GM19351 (cell line): Measurements from ENCODE around the gene DOC2B.

Source experiments
- ATAC-seq: cut with Tn5 transposase; IDR thresholded peaks from one replicate; pipeline ENCODE4 v1.9.1; 2021; ENCODE audit warnings: mild to moderate bottlenecking, moderate library complexity; ENCODE audit not compliant: unreplicated experiment

The DOC2B gene

GRCh38 chr17:164303-165235 lies 16.9 kb downstream of the DOC2B start:
- no peak for ATAC-seq

GRCh38 chr17:163514-164098 lies 17.8 kb downstream of the DOC2B start:
- no peak for ATAC-seq

DNA sequence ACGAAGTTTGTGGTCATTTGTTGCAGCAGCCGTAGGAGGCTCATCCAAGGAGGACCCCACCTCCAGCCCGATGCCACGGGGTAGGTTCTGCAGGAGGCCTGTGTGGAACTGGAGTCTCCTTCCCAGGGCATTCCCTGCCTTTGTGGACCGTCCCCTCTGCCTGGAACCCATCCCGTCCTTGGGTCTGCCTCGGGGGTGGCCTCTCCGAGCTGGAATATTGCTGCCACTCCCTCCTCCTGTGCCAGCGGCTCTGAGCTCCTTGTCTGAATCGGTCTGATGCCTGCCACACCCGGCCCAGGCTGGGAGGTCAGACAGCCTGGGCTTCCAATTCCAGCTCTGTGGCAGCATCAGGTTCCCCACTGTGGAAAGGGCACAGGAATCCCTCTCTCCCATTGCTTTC lies 18.8 kb downstream of the DOC2B start:
- ATAC-seq, result no peak

- no peak for ATAC-seq
Measured at GRCh38 chr17:161481-161880, 20.0 kb downstream of the DOC2B start.

- no peak for ATAC-seq
Measured at GRCh38 chr17:160336-160735, 21.1 kb downstream of the DOC2B start.

DNA sequence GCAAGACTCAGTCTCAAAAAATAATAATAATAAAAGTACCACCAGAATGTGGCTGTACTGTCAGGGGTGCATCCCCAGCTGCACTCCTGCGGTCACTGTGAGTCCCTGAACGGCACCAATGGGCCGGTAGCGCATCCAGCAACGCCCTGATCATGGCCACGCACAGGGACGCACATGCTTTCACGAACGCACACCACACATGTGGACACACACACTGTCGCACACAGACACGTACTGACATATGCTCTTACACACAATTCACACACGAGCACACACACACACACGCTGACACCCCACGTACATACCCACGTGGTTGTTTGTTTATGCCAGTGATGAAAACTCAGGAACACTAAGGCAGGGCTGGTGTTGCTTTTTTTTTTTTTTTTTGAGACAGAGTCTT lies 21.8 kb downstream of the DOC2B start:
- no peak for ATAC-seq

- ATAC-seq, result no peak
Measured at GRCh38 chr17:158379-158778, 23.1 kb downstream of the DOC2B start.

DNA sequence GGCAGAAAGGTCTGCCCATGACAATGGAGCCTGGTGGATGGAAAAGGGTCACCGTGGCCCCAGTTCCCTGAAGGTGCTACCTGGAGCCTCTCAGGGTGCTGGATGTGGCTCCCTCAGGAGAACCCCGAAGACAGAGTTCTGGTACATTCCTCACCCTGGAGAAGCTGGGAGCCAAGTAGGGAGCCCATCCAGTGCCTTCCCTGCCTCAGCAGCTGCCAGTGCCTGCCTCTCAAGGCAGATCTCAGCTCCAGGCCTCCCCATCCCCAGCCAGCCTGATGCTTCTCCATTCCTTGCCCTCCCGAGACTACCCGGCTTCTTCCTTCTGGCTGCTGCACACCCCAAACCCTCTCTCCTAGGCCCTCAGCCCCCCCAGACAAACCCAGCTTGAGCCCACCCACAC lies 23.5 kb downstream of the DOC2B start:
- ATAC-seq, result no peak

- no peak for ATAC-seq
Measured at GRCh38 chr17:156946-157345, 24.5 kb downstream of the DOC2B start.

GRCh38 chr17:156094-156621 lies 25.3 kb downstream of the DOC2B start:
- ATAC-seq, result no peak

- ATAC-seq, result no peak
Measured at GRCh38 chr17:155576-155975, 25.9 kb downstream of the DOC2B start.

DNA sequence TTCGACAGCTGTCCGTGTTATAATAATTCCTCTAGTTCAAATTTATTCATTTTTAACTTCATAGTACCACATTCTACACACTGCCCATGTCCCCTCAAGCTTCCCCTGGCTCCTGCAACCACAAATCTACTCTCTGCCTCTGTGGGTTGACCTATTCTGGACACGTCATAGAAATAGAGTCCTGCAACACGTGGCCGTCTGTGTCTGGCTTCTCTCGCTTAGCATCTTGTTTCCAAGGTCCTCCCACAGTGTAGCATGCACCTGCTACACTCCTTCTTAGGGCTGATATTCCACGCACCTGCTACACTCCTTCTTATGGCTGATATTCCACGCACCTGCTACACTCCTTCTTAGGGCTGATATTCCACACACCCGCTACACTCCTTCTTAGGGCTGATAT lies 27.6 kb downstream of the DOC2B start:
- no peak for ATAC-seq

DNA sequence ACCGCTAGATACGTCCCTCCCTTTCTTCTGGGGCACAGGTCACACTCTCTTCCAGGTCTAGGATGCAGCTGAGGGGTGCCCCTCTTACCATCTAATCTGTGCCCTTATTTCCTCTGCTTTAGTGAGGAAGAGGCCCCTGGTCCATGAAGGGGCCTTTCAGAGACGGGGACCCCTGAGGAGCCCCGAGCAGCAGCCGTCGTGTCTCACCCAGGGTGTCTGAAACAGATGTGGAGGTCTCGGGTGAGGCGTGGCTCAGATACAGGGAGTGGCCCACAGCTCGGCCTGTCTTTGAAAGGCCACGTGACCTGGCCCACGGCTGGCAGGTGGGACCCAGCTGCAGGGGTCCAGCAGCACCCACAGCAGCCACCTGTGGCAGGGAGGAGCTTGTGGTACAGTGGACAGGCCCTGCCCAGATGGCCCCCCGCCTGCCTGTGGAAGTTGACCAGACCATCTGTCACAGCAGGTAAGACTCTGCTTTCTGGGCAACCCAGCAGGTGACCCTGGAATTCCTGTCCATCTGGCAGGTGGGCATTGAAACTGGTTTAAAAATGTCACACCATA lies 28.5 kb downstream of the DOC2B start:
- no peak for ATAC-seq

DNA sequence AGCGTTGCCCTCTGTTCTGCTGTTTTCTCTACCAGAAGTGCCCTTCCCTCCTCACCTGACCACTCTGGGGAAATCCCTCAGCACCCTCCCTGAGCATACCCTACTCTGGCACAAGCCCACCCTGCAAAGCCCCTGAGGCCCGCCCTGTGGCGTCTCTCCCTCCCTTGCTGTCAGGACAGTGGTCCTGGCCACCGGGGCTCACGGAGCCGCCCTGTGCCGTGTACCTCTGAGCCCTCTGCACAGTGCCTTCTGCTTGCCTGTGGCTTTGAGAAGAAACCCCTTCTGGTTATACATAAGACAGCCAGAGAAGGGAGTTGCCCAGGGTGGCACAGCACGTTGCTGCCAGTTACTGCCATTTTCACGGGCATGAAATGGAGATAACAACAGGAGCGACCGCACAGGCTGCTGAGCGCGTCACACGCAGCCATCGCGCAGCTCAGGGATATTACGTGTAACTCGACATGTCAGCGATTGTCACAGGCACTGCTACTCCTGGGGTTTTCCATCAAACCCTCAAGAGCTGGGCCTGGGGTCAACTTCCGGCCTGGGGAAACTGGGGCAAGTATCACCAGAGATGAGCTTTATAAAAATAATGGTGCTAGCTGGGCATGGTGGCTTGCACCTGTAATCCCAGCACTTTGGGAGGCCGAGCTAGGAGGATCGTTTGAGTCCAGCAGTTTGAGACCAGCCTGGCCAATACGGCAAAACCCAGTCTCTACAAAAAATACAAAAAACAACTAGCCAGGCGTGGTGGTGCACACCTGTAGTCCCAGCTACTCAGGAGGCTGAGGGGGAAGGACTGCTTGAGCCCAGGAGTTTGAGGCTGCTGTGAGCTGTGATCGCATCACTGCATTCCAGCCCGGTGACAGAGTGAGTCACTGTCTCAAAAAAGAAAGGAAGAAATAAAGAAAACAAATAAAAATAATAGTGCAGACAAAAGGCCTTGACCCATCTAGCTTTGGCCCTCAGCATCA lies 29.3 kb downstream of the DOC2B start:
- no peak for ATAC-seq

DNA sequence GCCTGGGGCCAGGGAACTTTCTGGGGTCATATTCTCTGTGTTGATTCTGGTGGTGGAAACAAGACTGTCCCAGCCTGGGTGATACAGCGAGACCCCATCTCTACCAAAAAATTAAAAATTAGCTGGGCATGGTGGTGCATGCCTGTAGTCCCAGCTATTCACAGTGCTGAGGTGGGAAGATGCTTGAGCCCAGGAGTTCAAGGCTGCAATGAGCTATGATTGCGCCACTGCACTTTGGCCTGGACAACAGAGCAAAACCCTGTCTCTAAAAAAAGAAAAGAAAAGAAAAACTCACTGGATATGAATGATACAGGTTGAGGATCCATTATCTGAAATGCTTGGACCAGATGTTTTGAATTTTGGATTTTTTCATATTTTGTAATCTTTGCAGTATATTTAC lies 30.4 kb downstream of the DOC2B start:
- ATAC-seq, result no peak

DNA sequence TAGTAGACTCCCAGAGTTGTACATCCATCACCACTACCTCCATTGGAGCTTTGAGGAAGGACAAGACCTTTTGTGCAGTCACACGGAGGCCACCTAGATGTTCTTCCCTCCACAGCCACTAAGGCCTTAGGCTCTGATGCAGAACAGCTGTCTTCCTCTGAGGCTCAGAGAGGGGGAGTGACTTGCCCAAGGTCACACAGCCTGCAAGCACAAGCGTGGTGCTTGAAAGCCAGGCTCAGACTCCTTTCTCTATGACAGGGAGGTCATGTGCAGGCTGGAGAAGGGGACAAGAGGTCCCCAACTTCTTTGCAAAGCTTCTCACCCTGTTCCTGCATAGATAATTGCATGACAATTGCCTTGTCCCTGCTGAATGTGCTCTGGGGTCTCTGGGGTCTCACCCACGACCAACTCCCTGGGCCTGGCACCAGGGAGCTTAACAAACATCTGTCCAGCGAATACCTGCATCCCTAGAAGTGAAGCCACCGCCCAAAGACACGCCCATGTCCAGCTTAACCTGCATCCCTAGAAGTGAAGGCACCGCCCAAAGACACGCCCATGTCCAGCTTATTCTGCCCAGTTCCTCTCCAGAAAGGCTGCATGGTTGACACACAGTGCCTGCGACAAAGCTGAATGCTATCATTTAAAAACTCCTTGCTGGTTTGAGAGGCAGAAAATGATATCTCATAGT lies 31.4 kb downstream of the DOC2B start:
- ATAC-seq, result no peak

DNA sequence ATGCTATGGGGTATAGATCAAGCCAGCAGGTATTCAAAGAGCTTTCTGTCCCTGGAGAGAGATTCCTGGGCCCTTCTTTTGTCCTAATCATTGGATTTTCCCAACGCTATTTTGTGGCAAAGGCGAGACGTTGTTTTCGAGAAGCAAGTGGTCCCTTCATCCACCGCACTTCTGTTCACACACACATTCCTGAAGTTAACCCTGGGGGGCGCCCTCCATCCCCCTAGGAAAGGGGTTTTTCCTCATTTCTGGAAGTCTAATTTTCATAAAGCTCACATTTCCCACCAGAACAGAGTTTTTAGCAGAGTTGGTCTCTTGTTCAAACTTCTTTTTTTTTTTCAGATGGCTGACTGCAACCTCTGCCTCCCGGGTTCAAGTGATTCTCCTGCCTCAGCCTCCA lies 32.2 kb downstream of the DOC2B start:
- ATAC-seq, result no peak

DNA sequence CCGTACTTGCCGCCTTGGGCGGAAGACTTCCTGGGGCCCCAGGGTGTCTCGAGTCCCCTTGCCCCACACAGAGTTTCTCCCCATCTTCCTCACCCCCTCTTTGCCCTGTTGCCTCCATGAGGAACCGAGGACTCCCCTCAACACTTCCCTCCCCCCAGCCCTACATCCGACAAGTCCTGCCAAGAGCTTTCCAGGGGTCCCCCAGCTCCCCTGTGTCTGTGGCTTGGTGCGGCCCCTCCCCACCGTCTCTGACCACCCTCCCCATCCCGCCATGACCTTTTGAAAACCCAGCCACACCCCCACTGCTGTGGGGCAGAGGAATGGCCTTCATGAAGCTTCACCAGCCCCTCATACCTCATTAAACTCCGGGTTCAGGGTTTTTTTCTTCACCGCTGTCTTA lies 32.7 kb downstream of the DOC2B start:
- ATAC-seq, result no peak

DNA sequence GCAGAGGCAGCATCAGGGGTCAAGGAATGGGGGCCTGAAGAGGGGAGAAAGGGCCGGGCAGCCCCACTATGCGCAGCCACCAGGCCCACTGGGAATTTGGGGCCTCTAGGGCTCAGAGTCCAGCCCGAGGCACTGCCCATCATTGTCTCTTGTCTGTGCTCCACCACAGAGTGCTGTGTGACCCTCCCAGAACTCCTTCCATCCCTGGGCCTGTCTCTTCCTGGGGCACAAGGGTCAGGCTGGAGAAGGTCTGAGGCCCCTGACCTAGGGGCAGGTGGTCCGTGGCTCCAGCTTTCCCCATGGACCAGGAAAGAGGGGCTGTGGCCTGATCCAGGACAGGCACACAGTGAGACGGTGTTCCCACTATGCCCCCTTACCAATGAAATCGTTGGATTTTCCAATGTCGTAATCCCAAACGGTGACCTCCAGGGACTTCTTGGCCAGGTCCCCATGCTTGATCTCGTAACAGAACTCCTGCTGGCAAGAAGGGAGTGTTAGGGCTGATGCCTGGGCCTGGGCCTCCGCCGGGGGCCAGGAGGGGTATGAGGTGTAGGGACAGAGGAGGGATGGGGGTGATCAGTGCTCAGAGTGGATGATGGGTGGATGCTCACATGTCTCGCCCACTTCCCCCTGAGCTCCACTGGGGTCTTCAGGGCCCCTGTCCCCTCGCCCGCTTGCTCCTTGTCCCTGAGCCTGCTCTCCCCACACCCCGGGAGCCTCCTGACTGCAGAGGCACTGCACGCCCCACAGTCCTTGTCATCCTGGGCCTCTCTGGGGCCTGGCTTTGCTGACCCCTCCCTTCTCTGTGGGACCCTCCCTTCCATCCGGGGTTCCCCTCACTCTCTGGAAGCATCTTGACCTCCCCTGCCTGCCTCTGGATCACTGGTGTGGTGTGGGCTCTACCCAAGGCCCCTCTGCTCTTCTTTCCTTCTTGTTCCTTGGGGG lies 33.4 kb downstream of the DOC2B start:
- ATAC-seq, result no peak
